ENCODE data around the gene PARD3.
"Not testable (repeated sequence)": the region's sequence is repeated elsewhere in the genome, so short reads cannot be mapped to it uniquely, and the experiment has no call there.

PARD3 gene

GRCh38 chr10:34078745-34079470 is 736.2 kb downstream of the PARD3 start:
- DNase-seq = no peak

DNA sequence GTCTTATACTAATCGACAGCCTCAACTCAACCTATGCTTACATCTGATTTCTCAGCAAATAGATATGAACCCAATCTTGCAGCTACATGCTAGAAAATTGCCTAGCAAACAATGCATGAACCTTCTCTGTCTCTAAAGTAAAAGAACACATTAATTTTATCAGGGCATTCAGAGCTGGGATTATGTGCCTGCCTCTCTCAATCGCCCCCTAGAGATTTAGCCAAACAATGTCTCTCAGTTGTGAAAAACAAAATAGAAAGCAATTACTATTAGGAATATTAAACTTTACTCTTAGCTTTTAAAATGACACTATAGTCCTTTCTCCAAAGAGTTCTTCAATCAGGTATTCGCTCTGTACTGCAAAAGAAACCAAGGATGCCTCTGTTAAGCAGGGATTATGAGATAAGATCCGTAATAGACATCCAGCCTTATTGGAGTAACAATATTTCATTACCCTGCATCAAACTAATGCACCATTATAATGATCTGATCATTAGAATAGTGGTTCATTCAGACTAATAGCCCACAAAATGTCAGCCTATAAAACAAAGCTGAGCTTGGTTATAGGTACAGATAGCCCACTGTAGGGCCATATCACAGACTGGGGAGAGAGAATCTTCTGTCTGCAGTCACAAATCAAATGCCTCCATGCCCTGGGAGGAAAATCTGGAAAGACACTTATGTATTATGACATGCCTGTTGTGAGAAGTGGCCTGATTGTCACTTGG is 736.9 kb downstream of the PARD3 start:
- DNase-seq = no peak

- DNase-seq = no peak
Observed at GRCh38 chr10:34076443-34076842, 738.7 kb downstream of the PARD3 start.

GRCh38 chr10:34075254-34075926 is 739.7 kb downstream of the PARD3 start:
- no peak for DNase-seq

GRCh38 chr10:34074051-34074450 is 741.0 kb downstream of the PARD3 start:
- no peak for DNase-seq

GRCh38 chr10:34067741-34068140 is 747.4 kb downstream of the PARD3 start:
- DNase-seq = not testable (repeated sequence)

- DNase-seq = no peak
Observed at GRCh38 chr10:34063592-34063991, 751.5 kb downstream of the PARD3 start.

DNA sequence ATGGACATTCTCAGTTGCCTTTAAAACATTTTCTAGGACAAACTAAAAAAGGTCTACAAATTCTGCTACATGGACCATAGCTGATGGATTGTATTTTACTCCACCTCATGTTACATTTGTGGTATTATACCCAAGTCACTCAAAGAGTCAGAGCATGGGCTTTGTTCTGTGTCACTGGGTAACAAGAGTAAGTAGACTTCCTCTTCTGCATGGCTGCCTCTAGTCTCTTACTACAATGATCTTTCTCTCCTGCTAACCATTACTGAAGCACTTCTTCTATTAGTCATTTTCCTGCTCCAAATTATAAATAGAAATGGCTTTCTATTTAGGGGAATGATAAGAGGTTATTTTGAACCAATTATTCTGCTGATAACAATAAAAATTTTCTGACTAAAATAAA is 753.3 kb downstream of the PARD3 start:
- DNase-seq = no peak

All from NCI-H2227 treated with DMSO at 0.1 percent for 48 hours (cell line).